K562 (cell line): ENCODE results near the gene ZACN. TPM values are rescaled to one million over a fixed set of nuclear protein-coding genes. Genes with fewer than 3 reads are reported as not detected.

ENCODE experiments used
- CBFA2T2 ChIP-seq: fragments of 450-650 bp; conservative IDR thresholded peaks from 2 replicates; pipeline ENCODE4 v1.6.1; 2017; ENCODE audit warnings: mild to moderate bottlenecking
- CBX3 ChIP-seq, 2 experiments: IDR thresholded peaks; 1 replicate in 1 of 2; 2 replicates in 1 of 2; pipeline ENCODE4 v1.6.1; 2012; ENCODE audit warnings: inconsistent platforms in 2 of 2, low read length in 2 of 2, borderline replicate concordance in 1 of 2, control low read depth in 1 of 2
- EHMT2 ChIP-seq: fragments of 450-650 bp; IDR thresholded peaks from 2 replicates; pipeline ENCODE4 v1.6.1; 2018; ENCODE audit warnings: antibody characterized with exemption
- ELF4 ChIP-seq: fragments of 450-650 bp; formaldehyde crosslinking; IDR thresholded peaks from 2 replicates; pipeline ENCODE4 v1.4.0; 2022; ENCODE audit warnings: missing genetic modification characterization
- EZH2 ChIP-seq: IDR thresholded peaks from 2 replicates; pipeline ENCODE4 v1.6.1; 2012; ENCODE audit warnings: low read depth, mild to moderate bottlenecking, inconsistent platforms, low read length, borderline replicate concordance
- FIP1L1 ChIP-seq: fragments of 200-400 bp; formaldehyde crosslinking; IDR thresholded peaks from 2 replicates; pipeline ENCODE4 v1.6.1; 2018; ENCODE audit warnings: mild to moderate bottlenecking, low read depth, low read length; ENCODE audit not compliant: poor library complexity, severe bottlenecking
- FOXA3 ChIP-seq, 2 experiments: fragments of 450-650 bp in 1 of 2; sonication (generic) in 1 of 2; formaldehyde crosslinking; IDR thresholded peaks in 1 of 2; conservative IDR thresholded peaks in 1 of 2; 2 replicates each; pipeline versions ENCODE4 v1.4.0 to v1.8.0; 2020 to 2022; ENCODE audit warnings: mild to moderate bottlenecking in 2 of 2, missing genetic modification reagents in 1 of 2
- HDAC2 ChIP-seq: fragments of 450-650 bp; IDR thresholded peaks from 2 replicates; pipeline ENCODE4 v1.6.1; 2016; ENCODE audit warnings: mild to moderate bottlenecking
- HDAC6 ChIP-seq: IDR thresholded peaks from 2 replicates; pipeline ENCODE4 v1.6.1; 2012; ENCODE audit warnings: low read depth, mild to moderate bottlenecking, control low read depth, inconsistent platforms, low read length, moderate library complexity
- HDAC8 ChIP-seq: fragments of 450-650 bp; IDR thresholded peaks from 2 replicates; pipeline ENCODE4 v1.6.1; 2016; ENCODE audit warnings: mild to moderate bottlenecking, missing genetic modification characterization, moderate library complexity, missing compliant biosample characterization
- HEY1 ChIP-seq: fragments of 250-450 bp; sonication (Bioruptor Pico); IDR thresholded peaks from 2 replicates; pipeline ENCODE4 v1.5.0; 2020; ENCODE audit warnings: mild to moderate bottlenecking, moderate library complexity, borderline replicate concordance
- KLF13 ChIP-seq: fragments of 450-650 bp; IDR thresholded peaks from 2 replicates; pipeline ENCODE4 v1.6.1; 2016; ENCODE audit warnings: missing genetic modification characterization, low read depth, mild to moderate bottlenecking, missing compliant biosample characterization, moderate library complexity, borderline replicate concordance
- MEF2D ChIP-seq: conservative IDR thresholded peaks from 2 replicates; pipeline ENCODE4 v1.6.1; 2016; ENCODE audit warnings: low read depth, missing genetic modification characterization, missing compliant biosample characterization
- MYBL2 ChIP-seq, 2 experiments: fragments of 450-650 bp in 1 of 2; sonication (generic) in 1 of 2; formaldehyde crosslinking in 1 of 2; IDR thresholded peaks; 2 replicates each; pipeline versions ENCODE4 v1.6.1 to v1.8.1; 2017 to 2022; ENCODE audit warnings: borderline replicate concordance in 1 of 2, inconsistent platforms in 1 of 2, low read depth in 1 of 2, mild to moderate bottlenecking in 1 of 2, missing genetic modification reagents in 1 of 2, moderate library complexity in 1 of 2
- NRF1 ChIP-seq, 2 experiments: fragments of 450-650 bp; IDR thresholded peaks in 1 of 2; conservative IDR thresholded peaks in 1 of 2; 2 replicates each; pipeline ENCODE4 v1.6.1; 2014; ENCODE audit warnings: mild to moderate bottlenecking in 2 of 2
- SP1 ChIP-seq: sonication (generic); formaldehyde crosslinking; IDR thresholded peaks from 2 replicates; pipeline ENCODE4 v1.8.1; 2022; ENCODE audit warnings: mild to moderate bottlenecking, missing genetic modification reagents
- SP2 ChIP-seq: IDR thresholded peaks from 2 replicates; pipeline ENCODE4 v1.6.1; 2011; ENCODE audit warnings: mild to moderate bottlenecking, low read depth, low read length, moderate library complexity; ENCODE audit not compliant: poor library complexity, severe bottlenecking; ENCODE audit errors: extremely low read depth
- TOE1 ChIP-seq, 2 experiments: fragments of 450-650 bp in 1 of 2; sonication (generic) in 1 of 2; formaldehyde crosslinking in 1 of 2; IDR thresholded peaks; 2 replicates each; pipeline versions ENCODE4 v1.7.1 to v1.8.0; 2016 to 2022; ENCODE audit warnings: borderline replicate concordance in 2 of 2, mild to moderate bottlenecking in 2 of 2, antibody characterized with exemption in 1 of 2, inconsistent platforms in 1 of 2, low read depth in 1 of 2, missing genetic modification reagents in 1 of 2, moderate library complexity in 1 of 2
- ZBTB1 ChIP-seq: sonication (generic); formaldehyde crosslinking; IDR thresholded peaks from 2 replicates; pipeline ENCODE4 v1.8.1; 2023; ENCODE audit warnings: missing genetic modification reagents, low read depth, mild to moderate bottlenecking, borderline replicate concordance
- ZNF280B ChIP-seq: fragments of 250-450 bp; sonication (Bioruptor Pico); IDR thresholded peaks from 2 replicates; pipeline ENCODE4 v1.5.1; 2021; ENCODE audit warnings: mild to moderate bottlenecking
- ZNF311 ChIP-seq: fragments of 250-450 bp; sonication (Bioruptor Pico); IDR thresholded peaks from 2 replicates; pipeline ENCODE4 v1.4.0; 2020; ENCODE audit warnings: mild to moderate bottlenecking, moderate library complexity
- ZNF354B ChIP-seq: fragments of 250-450 bp; sonication (Bioruptor Pico); IDR thresholded peaks from 2 replicates; pipeline ENCODE4 v1.4.0; 2020
- polyA plus RNA-seq, 8 experiments: library from polyadenylated mRNA; depleted of rRNA in 4 of 8; stranded (reverse) in 5 of 8; unstranded in 3 of 8; fragments of >200 nt; fragmentation: Nextera tagmentation in 2 of 8; fragmentation: Illumina TruSeq in 1 of 8; extraction: Ambion mirVana in 2 of 8; extraction: Trizol in 1 of 8; gene quantifications; 2 replicates each; pipeline versions ENCODE4 v1.2.1 to v1.2.3, GENCODE V29; 2011 to 2014; ENCODE audit warnings: inconsistent platforms in 1 of 8, missing spikeins in 1 of 8
- total RNA-seq, 7 experiments: library from RNA; depleted of rRNA in 6 of 7; stranded (reverse); fragments of >200 nt in 6 of 7; fragmentation: Illumina TruSeq in 2 of 7; extraction: Trizol in 2 of 7; gene quantifications; 2 replicates each; pipeline versions ENCODE4 v1.2.1 to v1.2.3, GENCODE V29; 2011 to 2021; ENCODE audit warnings: low replicate concordance in 1 of 7

ZACN gene
- total and polyA plus RNA-seq, 9 of the 15 experiments (the other 6 are each of a cell fraction or from before 2014, with no cell fraction given), result 0.07 TPM; not detected in 8

DNA sequence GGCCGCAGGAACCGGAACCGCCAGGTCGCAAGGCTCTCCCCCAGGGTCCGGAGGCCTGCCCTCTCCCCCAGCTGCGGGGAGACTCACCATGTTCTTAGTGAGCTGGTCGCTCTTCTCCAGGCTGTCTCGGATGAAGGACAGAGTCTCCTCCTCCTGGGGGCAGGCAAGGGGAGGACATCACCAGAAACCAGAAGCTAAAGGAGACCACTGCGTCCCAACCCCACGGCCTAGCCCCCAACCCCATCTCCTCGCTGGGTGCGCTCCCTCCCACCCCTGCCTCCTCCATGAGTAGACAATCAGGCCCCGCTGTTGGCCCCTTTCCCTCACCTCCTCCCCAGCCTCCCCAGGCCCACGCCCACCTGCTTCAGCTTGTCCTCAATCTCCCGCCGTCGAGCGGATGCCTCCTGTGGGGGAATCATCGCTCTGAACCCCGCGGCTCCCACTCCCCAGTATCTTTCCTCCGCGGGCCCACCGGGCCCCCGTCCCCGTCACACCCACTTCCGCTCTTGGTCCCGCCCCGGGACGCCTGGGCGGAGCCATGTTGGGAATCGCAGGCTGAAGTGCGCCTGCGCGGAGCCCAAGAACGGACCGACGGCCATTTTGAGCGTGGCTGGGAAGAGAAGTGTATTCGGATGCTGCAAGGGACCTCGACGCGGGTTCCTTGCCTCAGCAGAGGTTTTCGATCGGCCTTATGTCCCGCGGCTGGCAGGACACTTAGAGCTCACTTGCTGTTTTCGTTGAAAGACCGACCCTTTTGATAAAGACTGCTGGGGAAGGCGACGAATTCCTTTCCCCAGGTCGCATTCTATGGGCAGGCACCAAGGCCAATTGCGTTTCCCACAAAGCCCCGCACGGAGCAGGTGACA, 24.5 kb downstream of the ZACN start, which contains the start of gene EXOC7 (continued):
- TF ChIP-seq HDAC6, result no peak
- no peak for TF ChIP-seq EHMT2
- TF ChIP-seq ZBTB1 (CRISPR knock-in tag), result no peak
- TF ChIP-seq MYBL2 (IDR thresholded peaks at IDR 0.05; ENCODE audit: low read depth), result no peak
- TF ChIP-seq MYBL2 (CRISPR knock-in tag; IDR thresholded peaks at IDR 0.05; ENCODE audit: borderline replicate concordance), result no peak
- TF ChIP-seq CBFA2T2, result no peak
- peak; percentile 92 to 93 for TF ChIP-seq NRF1 (conservative IDR thresholded peaks at IDR 0.05 in 1 of 2, IDR thresholded peaks at IDR 0.05 in 1 of 2)
- no peak; a peak in 1 of 3 replicates for TF ChIP-seq CBX3 (IDR thresholded peaks at IDR 0.05; ENCODE audit: borderline replicate concordance in 1 of 2, low read length in 2 of 2)
- TF ChIP-seq HEY1 (CRISPR knock-in tag), result no peak
- TF ChIP-seq ZNF311, result peak; percentile 49; the same call in 1 of the 2 replicates
- TF ChIP-seq ZNF280B (CRISPR knock-in tag), result no peak
- peak; percentile 71 for TF ChIP-seq SP1 (CRISPR knock-in tag)
- no peak for TF ChIP-seq FOXA3 (CRISPR knock-in tag; conservative IDR thresholded peaks at IDR 0.05 in 1 of 2, IDR thresholded peaks at IDR 0.05 in 1 of 2)
- TF ChIP-seq TOE1 (IDR thresholded peaks at IDR 0.05; ENCODE audit: borderline replicate concordance), result no peak
- 0 out of 2 replicates have a peak, but pooled peaks have one; percentile 2 for TF ChIP-seq TOE1 (CRISPR knock-in tag; IDR thresholded peaks at IDR 0.05; ENCODE audit: borderline replicate concordance, low read depth)
- no peak for TF ChIP-seq MEF2D (tag)
- no peak; the same call in 1 of the 2 replicates for TF ChIP-seq HDAC2
- no peak for TF ChIP-seq FIP1L1
- TF ChIP-seq SP2, result no peak
- no peak; the same call in 1 of the 2 replicates for TF ChIP-seq KLF13
- TF ChIP-seq ELF4 (CRISPR knock-in tag), result no peak; the same call in 1 of the 2 replicates
- peak; percentile 56; the same call in 1 of the 2 replicates for TF ChIP-seq HDAC8 (tag)
- TF ChIP-seq EZH2, result no peak
- TF ChIP-seq ZNF354B (CRISPR knock-in tag), result no peak
